ENCODE results near the gene COL4A2.

COL4A2 gene

DNA sequence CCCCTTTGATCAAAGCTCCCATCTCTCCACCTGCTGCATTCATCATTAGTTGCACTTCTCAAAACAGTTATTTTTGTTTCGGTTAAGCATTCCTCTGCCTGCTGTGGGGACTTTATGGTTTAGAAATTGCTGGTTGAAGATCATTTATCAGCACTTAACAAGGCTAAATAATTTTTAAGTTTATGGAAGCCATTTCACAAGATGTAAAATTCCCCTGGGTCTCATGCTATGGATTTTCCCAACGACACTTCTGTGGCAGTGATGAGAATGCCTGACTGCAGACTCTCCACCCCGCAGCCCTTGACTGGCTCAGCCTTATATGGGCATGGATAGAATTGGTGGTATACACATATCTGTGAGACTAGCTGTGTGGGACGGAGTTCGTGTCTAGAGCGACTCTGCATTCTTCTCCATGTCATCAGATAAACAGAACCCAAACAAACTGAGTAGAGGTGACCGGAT is 52.8 kb downstream of the COL4A2 start:
- DNase-seq, result no peak

DNA sequence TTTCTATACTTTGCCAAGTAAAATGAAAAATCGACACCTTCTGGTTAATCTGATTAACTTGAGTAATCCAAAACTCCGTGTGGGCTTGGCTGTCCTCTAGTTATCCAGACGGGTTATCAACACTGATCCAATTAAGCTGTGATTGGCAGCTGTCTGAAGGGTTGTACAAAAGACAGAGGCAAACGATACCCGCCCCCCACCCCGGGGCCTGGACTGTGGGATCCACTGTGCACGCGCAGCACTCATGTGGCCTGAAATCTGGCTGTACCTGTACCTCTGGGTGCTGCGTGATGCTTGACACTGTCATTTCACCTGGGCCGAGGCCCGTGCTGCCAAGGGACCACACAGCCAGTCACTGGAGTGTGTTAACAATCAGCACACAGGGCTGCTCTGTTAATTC is 53.5 kb downstream of the COL4A2 start:
- DNase-seq, result no peak

DNA sequence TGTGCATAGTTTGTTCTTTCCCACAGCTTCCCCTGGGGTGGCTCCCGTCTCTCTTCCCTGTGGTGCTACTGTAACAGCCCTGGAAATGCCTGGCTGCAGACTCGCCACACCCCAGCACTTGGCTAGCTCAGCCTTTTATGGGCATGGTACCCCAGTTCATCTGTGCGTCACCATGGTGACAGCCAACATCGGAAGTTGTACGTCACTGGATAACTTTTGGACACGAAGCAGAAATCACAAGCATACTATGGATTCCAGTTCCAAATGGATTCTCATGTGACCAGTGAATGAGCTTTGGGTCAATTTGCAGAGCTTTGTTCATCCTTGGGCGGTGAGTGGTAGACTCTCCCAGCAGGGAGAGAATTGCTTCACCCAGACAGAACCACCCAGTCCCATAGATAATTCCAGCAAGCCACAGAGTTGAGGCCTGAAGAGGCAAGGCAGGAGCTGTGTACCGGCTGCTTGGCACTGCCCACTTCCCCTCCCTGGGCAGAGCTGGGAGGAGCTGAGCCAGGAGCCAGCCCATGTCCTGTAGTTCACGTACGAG is 54.4 kb downstream of the COL4A2 start:
- no peak for DNase-seq

DNA sequence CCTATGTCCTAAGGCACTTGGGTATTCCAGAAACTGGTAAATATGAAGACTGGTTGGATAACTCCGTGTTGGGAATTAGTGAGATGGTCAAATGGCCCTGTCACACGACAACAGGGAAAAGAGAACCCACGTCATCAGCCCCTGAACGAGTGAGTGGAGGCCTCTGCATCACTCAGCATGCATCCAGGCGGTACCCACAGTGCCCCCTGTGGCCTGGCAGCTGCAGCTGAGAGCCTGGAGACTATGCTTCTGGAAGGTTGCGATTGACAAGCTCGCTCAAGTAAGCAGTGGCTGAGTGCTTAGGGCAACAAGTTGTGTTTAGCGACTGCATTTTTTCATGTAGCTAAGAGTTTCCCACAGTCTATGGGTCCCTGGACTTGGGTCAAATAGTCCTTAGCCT is 55.9 kb downstream of the COL4A2 start:
- DNase-seq, result no peak

DNA sequence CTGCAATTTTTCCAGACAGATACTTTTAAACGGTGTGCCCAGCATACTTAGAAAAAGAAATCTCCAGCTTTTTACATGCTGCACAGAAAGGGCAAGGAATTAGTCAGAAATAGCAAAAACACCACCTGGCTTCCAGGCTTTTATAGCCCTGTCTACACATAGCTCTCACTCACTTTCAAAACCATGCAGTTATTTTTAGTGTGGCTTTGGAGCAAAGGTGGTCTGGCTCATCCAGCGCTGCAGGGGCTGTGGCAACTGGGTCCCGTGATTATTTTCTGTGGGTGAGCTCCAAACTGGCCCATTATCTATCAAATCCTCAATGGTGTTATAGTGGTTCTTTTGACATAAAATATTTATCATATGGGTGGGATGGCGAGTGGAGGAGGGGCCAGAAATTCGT is 57.0 kb downstream of the COL4A2 start:
- DNase-seq, result no peak

DNA sequence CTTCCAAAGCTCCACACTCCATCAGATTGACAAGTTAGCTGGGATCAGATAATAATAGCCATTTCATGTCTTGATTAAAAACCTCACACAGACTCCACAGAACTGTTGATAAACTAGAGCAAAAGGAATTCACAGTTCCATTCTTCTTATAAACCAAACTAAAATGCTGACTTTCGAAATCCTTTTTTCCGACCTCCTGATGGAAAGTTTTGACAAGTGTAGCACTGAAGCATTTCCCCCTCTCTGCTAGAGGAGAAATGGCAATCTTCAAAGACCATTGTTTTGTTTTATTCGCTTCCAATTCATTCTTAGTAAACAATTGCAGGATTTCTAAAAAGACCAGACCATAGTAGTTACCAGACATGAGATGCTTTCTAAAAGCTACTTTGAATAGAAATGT is 58.8 kb downstream of the COL4A2 start:
- DNase-seq, result no peak

DNA sequence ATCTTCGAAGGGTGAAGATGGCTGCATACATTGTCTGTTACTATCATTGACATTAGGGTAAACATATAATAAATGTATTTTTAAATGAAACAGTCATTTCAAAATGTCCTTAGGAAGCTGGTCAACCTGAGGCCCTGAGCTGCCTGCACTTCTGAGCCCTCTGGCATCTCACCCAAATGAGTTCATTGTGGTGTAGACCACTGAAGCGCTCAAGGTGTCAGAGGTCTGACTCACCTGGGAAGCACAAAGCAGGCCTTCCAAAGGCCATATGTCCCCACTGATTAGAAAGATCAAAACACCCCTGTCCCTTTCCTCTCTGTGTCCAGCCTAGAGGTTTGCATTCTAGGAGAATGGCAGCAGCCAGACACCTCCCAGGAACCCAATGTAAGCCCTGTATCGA is 59.6 kb downstream of the COL4A2 start:
- DNase-seq, result no peak

DNA sequence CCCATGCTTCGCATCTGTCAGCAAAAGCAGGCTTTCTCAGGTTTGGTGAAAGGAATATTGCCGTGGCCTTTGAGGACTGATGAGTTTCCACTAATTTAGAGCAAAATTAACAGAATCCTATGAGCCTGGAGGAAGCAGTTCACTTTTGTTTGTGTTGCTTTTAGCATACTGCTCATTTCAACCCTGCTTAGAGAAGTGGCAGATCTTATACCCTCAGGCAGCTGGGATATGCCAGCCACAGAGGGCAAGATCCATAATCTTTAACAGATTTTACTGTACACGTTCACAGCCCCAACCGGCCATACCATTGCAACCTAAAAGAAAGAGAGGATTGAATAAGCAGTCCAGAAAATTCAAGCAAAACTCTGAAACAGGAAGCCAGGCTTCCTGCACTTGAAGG is 60.5 kb downstream of the COL4A2 start:
- no peak for DNase-seq

DNA sequence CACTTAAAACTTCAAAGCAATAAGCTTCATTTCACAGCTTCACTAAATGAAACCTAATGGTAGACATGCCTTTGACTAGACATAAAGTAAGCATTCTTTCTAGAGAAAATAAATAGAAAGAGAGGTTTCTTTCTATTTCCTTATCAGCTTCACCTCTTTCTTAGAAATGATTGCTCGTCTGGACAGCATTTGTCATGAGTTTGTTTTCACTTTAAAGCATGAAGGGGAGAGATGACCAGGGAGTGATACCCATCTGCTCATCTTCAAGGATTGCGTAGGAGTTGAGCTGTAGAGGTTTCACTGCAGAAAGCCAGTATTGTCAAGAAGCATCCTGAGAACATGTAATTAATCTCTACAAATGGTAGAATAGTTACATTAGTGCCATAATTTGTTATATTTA is 61.3 kb downstream of the COL4A2 start:
- no peak for DNase-seq

DNA sequence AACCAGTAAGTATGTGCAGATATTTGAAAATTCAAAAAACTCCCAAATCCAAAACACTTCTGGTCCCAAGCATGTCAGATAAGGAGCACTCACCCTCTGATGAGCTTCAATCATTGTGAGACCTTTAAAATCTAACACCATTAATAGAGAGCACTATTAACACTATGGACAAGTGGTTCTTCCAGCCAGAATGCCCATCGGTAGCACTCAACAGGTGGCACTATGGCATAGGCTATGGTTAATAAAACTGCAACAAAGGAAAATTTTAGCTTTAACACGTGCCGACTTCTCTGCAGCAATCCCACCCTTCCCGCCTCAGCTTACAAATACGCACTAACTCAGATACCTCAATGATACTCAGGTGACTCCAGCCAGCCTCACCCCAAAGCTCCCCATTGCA is 62.3 kb downstream of the COL4A2 start:
- no peak for DNase-seq

DNA sequence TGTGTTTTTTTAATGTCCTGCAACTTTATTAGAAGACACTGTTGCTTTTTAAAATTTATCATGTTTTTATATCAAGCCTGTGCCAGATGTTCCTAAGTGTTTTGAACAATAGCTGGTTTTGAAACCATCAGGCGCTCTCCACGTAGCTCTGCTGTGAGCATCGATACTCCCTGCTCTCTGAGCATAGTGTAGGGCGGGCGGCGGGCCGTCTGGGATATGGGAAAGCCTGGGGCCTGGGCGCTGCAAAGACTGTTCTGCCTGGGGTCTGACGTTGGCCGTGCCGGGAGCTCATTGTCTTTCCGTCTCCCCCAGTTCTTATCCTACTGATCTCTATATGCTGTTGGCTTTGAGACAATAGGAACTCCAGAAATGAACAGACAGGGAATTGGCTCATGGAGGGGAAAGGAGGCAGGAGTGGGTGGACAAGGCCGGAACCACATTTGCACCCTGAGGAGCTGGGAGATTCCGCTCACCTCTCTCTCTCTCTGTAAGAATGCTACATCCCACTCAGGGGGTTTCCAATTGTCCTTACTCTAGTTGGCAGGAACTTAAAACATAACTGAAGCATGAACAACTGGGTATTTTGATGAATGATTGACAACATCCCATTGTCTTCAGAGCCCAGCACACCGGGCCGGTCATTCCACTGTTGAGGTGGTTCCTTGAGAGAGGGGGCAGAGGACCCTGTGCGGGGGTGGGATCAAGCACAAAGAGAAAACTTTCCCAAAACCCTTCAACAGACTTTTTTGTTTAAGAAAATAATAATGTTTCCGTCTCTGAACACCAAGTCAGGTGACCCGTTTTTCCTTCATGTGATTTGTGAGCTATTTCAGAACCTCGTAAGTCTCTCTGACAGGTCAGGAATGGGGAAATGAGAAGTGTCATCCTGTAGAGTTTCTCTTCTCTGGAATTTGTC is 64.7 kb downstream of the COL4A2 start:
- DNase-seq, result no peak

DNA sequence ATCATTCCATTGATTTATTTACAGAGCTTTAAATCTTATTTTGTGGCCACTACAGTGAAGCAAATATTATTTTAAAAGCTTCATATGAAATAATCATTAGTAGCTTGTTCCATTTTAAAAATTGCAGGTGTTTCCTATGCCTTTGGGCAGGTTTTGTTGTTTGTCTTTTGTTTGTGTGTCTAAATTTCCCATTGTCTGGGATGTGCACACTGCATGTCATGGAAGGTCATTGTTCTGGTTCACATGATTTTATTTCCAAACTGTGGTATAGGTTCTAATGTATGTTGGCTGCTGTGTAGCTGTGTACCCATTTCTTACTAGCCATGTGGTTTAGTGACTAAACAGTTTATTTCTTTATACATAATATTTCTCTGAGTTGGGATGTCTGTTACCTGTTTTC is 65.6 kb downstream of the COL4A2 start:
- DNase-seq, result no peak

DNA sequence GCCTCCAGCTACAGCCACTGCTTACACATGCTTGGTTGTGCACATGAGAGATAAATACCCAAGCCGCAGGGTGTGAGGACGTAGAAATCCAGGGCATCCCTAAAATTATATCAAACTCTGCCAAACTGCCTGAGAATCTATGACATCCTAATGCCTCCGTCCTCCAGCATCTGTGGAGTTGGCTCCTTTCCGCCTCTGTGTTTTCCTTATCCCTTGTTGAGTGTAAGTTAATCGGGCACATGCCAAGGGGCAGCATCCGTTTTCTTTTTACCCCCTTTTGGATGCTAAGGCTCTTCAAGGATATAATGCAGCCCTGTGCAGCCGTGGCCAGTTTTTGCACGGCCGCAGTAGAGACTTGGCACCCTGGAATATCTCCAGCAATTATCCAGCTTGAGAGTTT is 66.5 kb downstream of the COL4A2 start:
- DNase-seq, result no peak

DNA sequence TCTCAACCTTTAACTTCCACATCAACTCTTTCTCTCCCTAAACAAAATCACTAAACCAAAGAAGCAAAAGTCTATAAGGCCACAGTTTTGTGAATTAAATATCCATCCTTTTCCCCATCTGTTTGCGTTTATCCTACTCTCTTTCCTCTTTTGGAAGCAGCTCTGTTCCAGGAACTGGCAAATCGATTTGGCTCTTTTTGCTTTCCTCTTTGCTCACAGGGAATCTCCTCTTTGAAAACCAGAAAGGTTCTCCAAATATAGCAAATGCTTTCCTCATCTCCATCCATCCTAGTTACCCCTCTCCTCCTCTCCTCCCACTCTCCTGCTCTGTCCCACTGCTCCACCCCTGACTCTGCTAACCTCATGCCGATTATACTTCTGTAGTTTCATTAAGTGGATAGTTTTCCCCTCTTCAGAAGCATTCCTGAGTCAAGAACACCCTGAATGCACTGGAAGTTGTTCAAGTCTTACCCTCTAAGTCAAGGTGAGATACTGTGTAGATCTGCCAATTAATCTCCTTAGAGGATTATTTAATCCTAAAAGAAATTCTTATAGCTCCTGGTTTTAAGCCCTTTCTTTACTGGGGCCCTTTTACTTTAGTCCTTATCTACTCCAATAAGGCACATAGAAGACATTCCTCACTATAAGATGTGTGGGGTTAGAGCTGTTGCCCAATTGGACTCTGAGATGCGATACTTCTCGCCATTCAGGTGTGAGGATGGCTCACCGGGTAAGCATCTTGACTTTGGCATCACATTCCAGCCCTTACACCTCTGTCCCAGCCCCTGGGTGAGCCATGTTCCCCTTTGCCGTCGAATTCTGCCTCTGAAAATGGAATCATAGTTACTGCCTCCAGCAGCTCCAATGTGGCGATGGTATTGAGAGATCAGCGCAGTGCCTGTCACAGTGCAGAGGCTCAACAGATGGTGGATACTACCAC is 67.6 kb downstream of the COL4A2 start:
- no peak for DNase-seq

DNA sequence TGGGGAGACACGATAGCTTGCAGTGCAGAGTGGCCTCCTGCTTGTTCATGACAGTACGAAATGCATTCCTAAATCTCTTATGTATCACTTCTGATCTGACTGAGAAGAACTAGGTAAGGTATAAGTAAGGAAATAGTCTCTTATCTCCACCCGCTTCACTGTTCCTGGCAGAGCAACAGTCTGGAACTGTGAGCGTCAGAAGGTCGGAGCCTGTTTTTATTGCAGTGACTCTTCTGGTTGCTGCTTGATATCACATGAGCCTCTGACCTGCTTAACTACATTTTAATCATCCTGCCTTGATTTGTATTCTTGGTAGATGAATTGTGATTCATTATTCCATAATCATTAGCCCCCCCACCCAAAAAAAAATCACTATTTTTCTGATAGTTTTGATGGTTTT is 69.0 kb downstream of the COL4A2 start:
- DNase-seq, result no peak

DNA sequence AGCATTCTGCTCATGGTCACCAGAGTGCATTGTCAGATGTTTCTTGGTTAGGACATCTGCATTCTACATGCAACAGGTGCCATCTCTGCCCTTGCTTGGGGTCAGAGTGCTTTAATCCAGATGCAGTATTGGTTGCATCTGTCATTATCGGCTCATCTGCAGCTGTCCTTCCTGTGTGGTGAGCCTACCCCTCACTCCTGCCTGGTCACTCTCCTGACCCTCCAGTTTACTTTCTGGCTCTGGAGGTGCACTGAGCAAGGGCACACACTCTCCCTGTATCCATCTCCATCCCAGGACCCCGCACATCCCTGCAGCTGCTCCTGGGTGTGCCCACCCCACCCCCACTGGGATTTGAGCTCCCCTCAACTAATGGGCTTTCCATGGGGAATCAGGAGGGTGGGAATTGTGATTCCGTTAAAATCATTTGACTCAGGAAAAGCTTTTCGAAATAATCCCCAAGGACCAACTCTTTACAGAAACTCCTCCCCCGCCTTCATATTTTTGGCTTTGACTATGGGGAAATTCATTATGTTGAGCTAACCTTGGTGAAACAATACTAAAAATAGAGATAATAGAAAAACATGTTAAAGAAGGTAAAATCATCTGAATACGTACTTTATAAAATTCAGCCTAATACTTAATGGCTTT is 70.2 kb downstream of the COL4A2 start:
- no peak for DNase-seq

DNA sequence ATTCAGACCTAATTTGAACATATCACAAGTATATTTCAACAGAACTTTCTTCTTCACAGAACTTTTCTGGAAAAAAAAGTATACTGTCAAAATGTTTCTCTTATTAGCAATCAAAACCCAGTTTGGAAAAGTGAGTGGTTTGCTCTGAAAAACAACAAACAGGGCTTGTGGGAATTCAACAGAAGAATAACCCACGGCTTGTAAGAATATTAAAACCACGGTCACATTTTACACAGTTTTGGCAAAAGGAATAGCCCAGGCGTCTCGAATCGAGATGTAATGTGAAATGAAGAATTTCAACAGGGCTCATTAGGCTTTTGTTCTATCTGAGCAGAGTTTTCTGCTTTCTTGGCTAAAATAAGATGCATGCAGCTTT is 70.7 kb downstream of the COL4A2 start:
- no peak for DNase-seq

DNA sequence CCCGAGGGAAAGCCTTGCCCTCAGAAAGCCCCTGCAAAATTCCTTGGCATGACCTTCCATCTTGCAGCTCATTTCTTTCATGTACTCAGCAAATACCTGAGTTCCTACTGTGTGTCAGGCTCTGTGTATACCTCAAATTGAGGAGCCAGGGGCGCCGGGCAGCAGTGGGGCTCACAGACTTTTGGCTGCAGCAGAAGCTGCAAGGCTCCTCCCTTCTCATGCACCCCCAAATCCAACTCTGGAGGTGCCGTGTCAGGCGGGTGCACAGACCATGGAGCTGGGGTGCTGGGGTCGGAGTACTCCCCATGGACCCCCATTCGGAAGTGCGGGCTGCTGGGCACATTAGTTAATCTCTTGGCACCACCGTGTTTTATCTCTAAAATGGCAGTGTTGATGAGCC is 72.3 kb downstream of the COL4A2 start:
- no peak for DNase-seq

DNA sequence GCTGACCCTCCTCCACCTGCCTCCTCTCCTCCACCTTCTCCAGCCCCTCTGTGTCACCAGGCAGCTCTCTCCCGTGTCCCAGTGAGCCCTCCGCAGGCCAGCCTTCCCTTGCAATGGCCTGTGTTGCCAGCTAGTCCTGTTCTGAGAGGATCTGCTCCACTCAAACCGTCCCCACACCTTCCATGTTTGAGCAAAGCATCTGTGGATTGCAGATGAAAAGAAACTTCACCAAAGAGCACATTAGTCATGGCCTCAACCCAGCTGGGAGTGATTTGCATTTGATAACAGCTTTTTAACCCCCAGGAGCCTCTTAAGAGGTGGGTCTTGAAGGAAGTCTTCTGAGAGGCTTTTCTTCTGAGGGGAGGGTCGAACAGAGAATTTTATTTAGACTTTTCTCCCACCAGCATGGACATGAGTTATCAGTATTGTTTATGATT is 72.8 kb downstream of the COL4A2 start:
- no peak for DNase-seq

DNA sequence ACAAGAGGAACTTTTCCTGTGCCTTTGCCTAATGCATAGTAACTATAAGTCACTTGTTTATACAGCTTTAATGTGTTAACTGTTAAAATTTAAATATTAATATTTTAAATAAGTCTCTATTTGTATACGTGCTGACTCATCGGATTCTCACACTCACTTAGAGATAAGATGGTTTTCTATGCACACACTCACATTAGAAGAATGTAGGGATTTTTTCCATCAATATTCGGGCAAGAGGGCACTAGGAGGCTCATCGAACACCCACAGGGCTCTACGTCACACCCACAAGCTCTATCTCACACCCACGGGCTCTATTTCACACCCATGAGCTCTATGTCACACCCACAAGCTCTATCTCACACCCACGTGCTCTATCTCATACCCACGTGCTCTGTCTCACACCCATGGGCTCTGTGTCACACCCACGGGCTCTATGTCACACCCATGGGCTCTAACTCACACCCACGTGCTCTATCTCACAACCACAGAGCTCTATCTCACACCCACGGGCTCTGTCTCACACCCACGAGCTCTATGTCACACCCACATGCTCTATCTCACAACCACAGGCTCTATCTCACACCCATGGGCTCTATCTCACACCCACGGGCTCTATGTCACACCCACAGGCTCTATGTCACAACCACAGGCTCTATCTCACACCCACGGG is 73.4 kb downstream of the COL4A2 start:
- no peak for DNase-seq

DNA sequence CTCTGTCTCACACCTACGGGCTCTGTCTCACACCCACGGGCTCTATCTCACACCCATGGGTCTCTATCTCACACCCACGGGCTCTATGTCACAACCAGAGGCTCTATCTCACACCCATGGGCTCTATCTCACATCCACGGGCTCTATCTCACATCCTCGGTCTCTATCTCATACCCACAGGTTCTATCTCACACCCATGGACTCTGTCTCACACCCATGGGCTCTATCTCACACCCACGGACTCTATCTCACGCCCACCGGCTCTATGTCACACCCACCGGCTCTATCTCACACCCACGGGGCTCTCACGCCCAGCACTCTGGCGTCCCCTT is 73.9 kb downstream of the COL4A2 start:
- DNase-seq, result no peak

DNA sequence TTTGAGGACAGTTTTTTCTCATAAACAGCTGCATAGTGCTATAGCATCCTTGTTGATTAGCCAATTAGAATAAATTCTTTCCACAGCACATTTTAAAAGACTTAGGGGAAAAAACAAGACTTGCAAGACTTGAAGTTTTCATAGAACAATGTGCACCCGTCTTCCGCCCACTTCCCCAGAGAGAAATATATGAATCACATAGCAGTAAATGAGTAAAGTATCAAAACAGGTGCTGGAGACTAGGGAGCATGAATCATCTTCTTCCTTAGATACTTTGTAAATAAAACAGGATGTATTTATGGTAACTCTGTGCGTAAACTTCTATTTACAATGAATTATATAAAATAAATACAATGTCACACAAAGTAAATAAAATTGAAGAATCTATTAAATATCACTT is 75.1 kb downstream of the COL4A2 start:
- no peak for DNase-seq

DNA sequence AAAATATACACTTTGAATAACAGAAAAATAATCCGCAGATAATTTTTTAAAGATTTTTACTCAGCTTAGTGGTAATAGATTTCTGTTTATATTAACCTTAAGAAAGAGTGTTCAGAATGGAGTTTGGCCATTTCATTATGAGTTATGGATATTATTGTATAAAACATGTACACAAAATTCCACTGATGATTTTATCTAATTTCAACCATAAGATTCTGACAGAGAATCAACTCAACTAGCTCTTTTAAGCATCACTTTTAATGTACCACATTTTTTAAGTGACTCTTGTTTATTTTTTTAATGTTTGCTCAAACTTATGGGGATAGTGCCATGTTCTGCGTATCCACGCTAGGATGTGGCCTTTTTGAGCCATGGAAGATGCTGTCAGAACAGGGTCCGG is 75.7 kb downstream of the COL4A2 start:
- DNase-seq, result no peak

All from activated CD4-positive, CD25-positive, alpha-beta regulatory T cell treated with anti-CD3 and anti-CD28 coated beads, Interleukin-2, amount 50 U/mL, for 72 hours (primary cell).